Embryonic facial prominence (tissue), 1 donor: ENCODE data around the gene KDM4C.
"Not testable (repeated sequence)": the region's sequence is repeated elsewhere in the genome, so short reads cannot be mapped to it uniquely, and the experiment has no call there.

Source experiments
- DNase-seq: peaks from one replicate; pipeline ENCODE4 v3.0.0-alpha.2; 2016; ENCODE audit errors: extremely low spot score

The KDM4C gene

DNA sequence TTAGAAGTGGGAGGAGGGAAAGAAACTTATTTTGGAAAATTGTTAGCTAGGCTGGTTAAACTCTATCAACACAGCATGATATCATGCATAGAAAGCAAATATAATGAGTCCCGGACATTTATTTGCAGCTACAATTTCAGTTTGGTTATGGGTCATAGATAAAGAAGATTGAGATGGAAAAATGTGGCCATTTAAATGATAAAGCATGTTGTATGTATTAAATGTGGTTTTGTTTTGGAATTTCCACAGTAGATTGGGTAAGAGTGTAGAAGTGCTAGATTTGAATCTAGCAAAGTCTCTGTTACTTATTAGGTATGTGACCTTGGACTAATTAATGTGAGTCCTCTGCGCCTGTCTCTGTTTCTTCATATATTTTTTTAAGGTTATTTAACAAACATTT lies 217.4 kb downstream of the KDM4C start:
- DNase-seq: no peak

- no peak for DNase-seq
Observed at GRCh38 chr9:6977761-6978160, 220.0 kb downstream of the KDM4C start.

GRCh38 chr9:6978591-6978990 lies 220.8 kb downstream of the KDM4C start:
- DNase-seq: no peak

DNA sequence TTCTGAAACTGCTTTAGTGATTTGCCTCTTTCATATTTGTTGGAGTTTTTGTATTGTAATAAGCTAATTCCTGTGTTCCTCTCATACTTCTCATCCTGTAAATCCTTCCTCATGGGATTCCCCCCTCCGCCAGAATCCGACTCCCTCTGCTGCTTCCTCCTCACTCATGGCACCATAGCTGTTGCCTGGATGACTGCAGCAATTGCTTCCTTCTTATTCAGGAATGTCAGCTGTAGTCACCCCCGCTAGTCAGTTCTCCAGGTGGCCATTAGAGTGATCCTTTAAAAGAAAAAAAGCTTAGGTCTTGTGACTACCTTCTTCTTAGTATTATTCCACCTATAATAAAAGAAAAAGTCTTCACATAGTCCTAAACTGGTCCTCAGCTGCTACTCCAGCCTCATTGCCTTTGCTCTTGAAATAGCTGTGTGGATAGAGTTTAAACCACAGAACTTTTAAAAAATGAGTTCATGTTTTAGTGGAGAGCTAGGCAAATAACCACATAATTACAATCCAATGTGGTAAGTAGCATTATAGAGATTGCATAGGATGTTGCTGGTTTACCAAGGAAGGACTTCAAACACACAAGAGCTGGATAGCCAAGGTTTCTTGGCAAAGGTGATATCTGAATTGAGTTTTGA lies 227.3 kb downstream of the KDM4C start:
- DNase-seq: no peak

DNA sequence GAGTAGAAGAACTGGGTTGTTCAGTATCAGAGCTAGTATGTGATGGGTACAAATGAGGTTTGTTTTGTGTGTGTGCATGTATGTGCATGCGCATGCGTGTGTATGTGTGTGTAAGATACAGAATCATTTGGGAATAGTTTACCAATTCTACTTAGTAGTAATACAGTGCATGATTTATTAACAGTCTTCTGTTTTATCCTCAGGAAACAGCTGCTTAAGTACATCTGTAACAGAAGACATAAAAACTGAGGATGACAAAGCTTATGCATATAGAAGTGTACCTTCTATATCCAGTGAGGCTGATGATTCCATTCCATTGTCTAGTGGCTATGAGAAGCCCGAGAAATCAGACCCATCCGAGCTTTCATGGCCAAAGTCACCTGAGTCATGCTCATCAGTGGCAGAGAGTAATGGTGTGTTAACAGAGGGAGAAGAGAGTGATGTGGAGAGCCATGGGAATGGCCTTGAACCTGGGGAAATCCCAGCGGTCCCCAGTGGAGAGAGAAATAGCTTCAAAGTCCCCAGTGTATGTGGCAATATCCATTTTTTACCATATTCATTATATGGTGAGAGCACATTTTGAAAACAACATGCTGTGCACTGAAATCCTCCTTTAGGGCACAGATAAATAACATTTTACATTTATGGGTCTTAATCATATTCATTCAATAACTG lies 228.5 kb downstream of the KDM4C start:
- DNase-seq: no peak

DNA sequence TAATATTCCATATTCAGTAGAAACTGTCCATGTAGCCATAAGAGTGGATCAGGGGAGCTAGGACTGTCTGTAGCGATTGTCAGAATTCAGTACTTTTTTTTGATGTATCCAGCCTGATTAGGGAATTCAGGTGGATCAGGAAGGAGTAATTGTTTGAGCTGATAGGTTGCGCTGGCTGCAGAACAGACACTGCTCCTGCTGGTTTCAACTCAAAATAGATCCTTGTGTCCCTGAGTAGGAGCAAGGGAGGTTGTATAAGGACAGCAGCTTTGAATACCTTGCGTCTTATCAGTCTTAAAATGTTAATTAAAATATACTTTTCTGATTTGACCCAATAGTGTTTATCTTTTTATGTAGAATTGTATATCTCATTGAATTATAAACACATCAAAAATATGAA lies 229.6 kb downstream of the KDM4C start:
- no peak for DNase-seq

GRCh38 chr9:6991418-6991817 lies 233.6 kb downstream of the KDM4C start:
- DNase-seq: no peak

DNA sequence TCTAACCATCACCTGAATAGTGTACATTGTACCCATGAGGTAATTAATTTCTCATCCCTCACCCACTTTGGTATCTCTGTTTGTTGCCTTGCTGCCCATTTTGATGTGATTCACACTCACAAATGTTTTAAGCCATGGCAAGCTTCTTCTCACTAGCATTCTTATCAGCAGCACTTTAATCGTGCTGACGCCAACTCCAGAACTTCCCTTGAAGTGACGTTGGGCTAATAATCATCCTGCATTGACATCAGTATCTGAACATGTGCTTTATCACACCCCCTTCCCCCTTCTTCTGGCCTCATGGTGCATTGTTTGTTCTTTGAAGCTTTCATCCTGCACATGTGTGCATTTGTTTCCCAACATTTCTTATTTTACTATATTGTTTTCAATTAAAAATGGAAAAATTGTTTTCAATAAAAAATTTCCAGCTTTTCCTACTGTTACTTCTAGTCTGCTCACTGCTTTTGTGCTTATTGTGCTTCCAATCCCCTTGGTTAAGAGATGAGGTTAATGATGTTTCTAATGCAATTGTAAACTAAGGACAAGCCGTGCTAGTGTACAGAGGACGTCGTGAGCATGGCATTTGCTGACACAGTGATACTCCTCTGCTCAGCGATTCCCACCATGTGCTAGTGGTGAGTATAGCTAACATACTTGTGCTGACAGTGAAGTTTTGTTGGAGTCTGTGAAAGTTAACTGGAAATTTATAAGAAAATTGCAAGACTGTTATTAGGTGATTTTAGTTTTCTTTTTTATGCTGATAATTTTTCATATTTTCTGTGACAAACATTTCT lies 238.5 kb downstream of the KDM4C start:
- no peak for DNase-seq

GRCh38 chr9:6997330-6997729 lies 239.6 kb downstream of the KDM4C start:
- DNase-seq: no peak

- no peak for DNase-seq
Observed at GRCh38 chr9:6999794-7000193, 242.0 kb downstream of the KDM4C start.

GRCh38 chr9:7001571-7001970 lies 243.8 kb downstream of the KDM4C start:
- no peak for DNase-seq

DNA sequence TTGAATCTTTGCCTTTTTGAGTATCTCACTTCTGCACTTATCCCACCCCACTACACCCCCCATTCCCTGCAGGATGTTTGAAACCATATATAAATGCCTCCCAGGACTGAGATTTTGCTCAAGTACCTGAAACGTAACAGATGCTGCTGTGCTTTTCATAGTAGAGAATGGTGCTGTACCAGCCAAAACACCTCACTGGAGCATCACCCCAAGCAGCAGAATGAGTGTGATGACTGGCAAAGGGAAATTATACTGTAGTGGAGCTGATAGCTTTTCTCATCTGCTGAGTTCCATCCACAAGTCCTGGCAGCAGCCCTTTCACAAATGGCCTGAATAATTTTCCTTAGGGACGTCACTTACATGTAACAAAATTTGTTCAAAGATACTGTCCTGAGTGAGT lies 246.1 kb downstream of the KDM4C start:
- DNase-seq: no peak

DNA sequence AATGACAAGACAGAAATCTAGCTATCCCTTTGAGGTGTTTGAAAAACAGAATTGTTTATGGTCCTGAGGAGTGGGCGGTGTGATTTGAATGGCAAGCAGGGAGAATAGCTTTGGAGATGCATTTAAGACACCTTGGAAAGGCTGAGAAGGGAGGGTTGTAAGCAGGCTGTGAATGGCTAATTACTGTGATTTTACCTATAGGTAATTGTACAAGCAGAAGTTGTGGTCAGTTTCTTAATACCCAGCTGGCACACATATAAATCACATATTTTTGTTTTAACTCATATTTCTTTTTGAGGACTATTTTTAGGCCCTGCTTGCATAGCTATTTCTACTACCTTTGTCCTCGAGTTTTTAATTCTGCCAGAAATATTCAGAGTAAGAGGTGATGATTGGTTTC lies 248.6 kb downstream of the KDM4C start:
- no peak for DNase-seq

GRCh38 chr9:7008411-7008810 lies 250.6 kb downstream of the KDM4C start:
- DNase-seq: no peak

- DNase-seq: no peak
Observed at GRCh38 chr9:7009065-7009464, 251.3 kb downstream of the KDM4C start.

DNA sequence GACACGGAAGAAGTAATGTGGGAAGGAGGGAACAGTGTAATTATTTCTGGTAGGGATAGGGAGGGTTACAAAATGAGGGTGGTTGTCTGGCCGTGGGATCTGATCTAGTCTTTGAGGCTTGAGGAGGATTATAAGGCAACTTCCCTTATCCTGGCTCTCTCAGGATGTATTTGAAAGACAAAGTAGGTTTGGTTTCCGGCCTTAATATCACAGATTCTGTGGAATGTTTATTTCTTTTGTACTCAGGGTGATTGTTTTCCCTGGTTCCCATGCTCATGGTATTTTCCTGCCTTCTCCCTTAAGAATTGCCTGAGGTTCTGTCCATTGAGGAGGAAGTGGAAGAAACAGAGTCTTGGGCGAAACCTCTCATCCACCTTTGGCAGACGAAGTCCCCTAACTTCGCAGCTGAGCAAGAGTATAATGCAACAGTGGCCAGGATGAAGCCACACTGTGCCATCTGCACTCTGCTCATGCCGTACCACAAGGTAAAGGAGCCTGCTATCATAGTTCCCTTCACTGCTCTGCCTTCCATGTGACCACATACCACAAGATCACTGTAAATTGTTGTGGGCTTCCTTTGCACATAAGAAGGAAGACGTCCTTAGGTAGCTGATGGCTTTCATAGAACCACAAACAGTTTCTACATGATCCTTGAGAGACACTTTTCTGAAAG lies 253.8 kb downstream of the KDM4C start:
- no peak for DNase-seq

DNA sequence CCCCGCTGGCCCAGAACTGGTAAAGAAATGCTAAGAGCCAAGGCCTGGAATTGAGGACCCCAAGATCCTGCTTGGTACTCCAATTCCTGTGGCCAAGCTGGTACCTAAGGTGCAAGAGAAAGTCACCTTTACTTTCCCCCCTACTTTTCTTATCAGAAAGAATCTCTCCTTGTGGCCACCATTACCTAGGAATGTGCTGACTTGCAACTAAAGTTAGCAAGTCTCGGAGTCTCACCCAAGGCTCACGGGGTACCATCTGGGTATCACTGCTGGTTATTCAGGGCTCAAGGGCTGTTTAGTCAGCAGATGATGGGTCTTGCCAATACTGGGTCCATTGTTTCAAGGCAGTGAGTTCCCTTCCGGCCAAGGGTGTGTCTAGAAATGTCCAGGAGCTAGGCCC lies 270.2 kb downstream of the KDM4C start:
- DNase-seq: no peak

DNA sequence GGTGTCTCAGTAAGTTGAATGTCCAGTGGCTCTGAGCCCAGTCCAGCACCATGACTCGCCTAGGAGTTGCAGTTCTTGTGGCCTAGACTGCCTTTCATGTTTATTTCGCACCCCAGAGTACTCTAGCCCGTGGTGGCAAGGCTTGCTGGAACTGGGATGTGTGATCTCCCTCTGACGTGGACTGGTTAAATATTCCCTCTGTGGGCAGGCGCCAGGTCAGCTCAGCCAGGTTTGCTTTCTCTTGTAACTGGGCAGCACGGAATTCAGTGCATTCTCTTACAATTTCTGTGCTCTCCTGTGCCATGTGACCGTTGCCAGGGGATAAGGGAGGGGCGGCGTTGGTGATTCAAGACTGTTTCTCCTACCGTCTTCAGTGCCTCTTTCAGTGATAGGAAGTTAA lies 270.8 kb downstream of the KDM4C start:
- no peak for DNase-seq

GRCh38 chr9:7030943-7031342 lies 273.2 kb downstream of the KDM4C start:
- DNase-seq: not testable (repeated sequence)

DNA sequence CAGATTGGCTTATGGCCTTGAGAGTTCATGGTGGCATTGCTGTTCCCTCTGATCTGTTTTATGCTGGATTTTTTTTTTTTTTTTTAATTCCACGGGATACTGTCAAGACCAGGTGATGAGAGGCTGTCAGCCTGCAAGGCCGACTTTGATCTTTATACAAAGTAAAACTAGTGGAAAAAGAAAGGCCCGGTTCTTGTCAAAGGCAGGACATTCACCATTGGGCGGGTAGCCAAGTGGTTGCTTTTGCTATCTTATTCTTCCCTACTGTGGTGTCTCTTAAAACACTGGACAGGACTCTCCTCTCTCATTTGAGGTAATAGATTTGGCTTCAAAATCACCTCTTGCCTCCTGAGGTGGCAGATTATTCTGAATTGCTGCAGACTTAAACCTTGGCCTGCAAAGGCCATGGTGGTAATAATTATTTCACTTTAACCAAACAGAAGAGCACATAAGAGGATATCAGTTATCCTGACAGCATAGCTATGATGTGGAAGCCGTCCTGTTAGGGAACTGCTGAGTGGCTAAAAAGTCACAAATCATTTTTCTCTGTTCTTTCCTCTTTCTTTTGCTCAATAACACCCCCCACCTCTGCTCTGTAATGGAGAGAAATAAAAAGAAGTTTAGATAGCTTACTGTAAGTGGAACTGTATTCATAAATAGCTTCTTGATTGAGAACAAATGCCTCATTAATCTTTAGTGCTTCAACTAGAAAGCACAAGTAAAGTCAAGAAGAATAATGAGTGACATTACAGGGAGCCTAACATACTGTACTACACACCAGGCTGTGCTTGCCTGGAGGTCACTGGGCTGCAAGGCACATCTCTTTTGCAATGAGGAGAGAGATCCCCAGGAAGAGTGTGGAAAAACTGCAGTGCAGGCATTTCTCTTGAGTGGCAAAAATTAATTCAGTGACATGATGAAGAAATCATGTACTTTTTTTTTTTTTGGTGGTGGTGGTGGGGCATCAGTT lies 275.6 kb downstream of the KDM4C start:
- DNase-seq: no peak

DNA sequence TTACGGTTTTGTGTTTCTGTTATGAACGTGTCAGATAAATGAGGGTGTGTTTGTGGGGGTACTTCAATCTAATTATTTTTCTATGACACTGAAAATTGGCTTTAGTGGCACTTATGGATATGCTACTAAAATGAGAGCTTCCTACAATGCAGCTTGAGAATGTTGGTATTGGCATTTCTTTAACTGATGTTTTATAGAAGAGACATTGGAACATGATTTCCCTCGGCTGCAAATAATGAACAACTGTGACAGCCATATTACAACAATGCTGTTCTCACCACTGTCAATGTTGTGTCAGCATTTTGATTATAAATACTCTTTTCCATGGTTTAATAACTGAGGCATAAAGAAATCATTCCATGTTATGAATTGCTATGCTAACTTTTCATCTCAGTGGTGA lies 279.4 kb downstream of the KDM4C start:
- no peak for DNase-seq
